B cell (primary cell): ENCODE data around the gene CHMP5.

Source experiments
- EZH2 ChIP-seq: IDR thresholded peaks from 2 replicates; pipeline ENCODE4 v1.6.1; 2012; ENCODE audit warnings: borderline replicate concordance, low read depth, mild to moderate bottlenecking, moderate library complexity, low read length; ENCODE audit not compliant: insufficient read depth, poor library complexity, severe bottlenecking
- TF ChIP-seq, protein P1 (sequence below): fragments of 200-600 bp; IDR thresholded peaks from one replicate; pipeline ENCODE4 v1.8.0; 2022; ENCODE audit warnings: antibody characterized with exemption, mild to moderate bottlenecking

DNA sequence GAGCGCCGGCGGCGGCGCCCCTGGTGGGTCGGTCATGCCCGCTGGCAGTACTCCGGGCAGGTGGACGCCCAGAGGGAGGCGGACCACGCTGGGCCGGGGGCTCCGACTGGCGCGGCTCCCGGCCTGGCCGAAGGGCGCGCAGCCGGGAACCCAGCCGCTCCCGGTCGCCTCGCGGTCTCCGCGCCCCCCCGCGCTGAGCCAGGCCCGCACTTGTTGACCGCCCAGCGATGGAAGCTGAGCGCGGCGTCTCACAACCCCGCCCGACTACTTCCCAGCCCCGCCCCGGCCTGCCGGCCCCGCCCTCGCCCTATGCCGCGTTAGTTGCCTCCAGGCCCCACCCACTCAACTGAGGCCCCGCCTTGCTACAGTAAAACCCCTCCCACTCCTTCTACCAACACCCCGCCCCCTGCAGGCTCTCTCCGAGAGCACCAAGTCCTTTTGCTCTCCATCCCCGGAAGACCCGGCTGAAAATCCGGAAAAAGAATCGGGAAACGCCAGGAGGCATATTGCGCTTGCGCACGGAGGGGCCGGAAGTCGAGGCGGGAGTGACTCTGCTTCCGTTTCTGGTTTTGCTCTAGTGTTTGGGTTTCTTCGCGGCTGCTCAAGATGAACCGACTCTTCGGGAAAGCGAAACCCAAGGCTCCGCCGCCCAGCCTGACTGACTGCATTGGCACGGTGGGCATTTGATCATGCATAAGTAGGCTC, at the start of gene CHMP5, which contains the start of gene BAG1:
- TF ChIP-seq EZH2, result no peak
- TF ChIP-seq, protein P1, sequence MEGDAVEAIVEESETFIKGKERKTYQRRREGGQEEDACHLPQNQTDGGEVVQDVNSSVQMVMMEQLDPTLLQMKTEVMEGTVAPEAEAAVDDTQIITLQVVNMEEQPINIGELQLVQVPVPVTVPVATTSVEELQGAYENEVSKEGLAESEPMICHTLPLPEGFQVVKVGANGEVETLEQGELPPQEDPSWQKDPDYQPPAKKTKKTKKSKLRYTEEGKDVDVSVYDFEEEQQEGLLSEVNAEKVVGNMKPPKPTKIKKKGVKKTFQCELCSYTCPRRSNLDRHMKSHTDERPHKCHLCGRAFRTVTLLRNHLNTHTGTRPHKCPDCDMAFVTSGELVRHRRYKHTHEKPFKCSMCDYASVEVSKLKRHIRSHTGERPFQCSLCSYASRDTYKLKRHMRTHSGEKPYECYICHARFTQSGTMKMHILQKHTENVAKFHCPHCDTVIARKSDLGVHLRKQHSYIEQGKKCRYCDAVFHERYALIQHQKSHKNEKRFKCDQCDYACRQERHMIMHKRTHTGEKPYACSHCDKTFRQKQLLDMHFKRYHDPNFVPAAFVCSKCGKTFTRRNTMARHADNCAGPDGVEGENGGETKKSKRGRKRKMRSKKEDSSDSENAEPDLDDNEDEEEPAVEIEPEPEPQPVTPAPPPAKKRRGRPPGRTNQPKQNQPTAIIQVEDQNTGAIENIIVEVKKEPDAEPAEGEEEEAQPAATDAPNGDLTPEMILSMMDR, result peak; percentile 34
